ENCODE data around the gene TSPAN4. TPM values are rescaled to one million over a fixed set of nuclear protein-coding genes. Genes with fewer than 3 reads are reported as not detected.

Gene TSPAN4
- total and polyA plus RNA-seq, 2 of the 13 experiments (the other 11 are each of a cell fraction or from before 2014, with no cell fraction given) = 31.7 to 68.3 TPM

DNA sequence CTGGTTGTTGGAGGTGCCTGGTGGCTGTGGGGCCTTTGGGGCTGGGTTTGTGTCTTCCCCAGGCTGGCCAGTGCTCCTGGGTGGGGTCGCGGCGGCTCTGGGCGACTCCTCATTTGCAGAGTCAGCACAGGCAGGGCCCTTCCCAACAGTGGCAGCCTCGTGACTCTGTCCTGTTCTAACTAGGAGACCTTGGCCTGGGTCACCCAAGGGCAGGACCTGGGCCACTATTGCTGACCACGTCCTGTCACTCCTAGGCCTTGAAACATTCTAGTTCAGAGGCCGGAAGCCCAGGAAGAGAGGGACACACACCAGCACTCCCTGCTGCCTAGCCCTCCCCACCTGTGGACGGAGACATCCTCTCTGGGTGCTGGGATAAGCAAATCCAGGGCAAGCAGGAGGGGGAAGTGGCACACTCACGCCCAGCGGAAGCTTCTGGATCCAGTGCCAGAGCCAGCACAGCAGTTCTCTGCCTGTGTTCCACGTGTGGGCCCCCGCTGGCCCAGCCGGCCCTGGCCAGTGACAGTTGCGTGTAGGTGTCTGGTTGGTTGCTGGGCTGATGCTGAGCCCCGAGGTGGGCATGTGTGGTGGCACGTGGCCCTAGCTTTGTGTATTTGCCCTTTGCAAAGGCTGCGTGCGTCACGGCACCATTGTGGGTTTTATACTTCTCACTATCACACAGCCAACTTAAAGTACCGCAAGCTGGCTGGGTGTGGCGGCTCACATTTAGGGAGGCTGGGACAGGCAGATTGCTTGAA lies 72.3 kb downstream of the TSPAN4 start (continued):
- TF ChIP-seq, protein P1, sequence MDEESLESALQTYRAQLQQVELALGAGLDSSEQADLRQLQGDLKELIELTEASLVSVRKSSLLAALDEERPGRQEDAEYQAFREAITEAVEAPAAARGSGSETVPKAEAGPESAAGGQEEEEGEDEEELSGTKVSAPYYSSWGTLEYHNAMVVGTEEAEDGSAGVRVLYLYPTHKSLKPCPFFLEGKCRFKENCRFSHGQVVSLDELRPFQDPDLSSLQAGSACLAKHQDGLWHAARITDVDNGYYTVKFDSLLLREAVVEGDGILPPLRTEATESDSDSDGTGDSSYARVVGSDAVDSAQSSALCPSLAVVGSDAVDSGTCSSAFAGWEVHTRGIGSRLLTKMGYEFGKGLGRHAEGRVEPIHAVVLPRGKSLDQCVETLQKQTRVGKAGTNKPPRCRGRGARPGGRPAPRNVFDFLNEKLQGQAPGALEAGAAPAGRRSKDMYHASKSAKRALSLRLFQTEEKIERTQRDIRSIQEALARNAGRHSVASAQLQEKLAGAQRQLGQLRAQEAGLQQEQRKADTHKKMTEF (CRISPR knock-in tag; IDR thresholded peaks at IDR 0.05) = 0 out of 2 replicates have a peak, but pooled peaks have one; percentile 46
- TF ChIP-seq SRY (CRISPR knock-in tag; IDR thresholded peaks at IDR 0.05) (0 out of 2 replicates have a peak, but pooled peaks have one; percentile 13), WIZ (CRISPR knock-in tag; IDR thresholded peaks at IDR 0.05) (no peak), ELF3 (CRISPR knock-in tag; IDR thresholded peaks at IDR 0.05) (0 out of 2 replicates have a peak, but pooled peaks have one; percentile 12), ZNF274 (CRISPR knock-in tag; IDR thresholded peaks at IDR 0.05) (peak; percentile 71; the same call in 1 of the 2 replicates), PBX3 (CRISPR knock-in tag; IDR thresholded peaks at IDR 0.05; ENCODE audit: borderline replicate concordance) (no peak), CTCF (CRISPR knock-in tag; IDR thresholded peaks at IDR 0.05) (peak; percentile 29; the same call in 1 of the 2 replicates), ATF2 (CRISPR knock-in tag; IDR thresholded peaks at IDR 0.05) (0 out of 2 replicates have a peak, but pooled peaks have one; percentile 40), ZNF383 (CRISPR knock-in tag; IDR thresholded peaks at IDR 0.05; ENCODE audit: borderline replicate concordance) (no peak), ZNF12 (CRISPR knock-in tag; IDR thresholded peaks at IDR 0.05) (peak; percentile 38; the same call in 1 of the 2 replicates), ZZZ3 (CRISPR knock-in tag; IDR thresholded peaks at IDR 0.05; ENCODE audit: borderline replicate concordance) (peak; percentile 28; the same call in 1 of the 2 replicates), HMG20A (CRISPR knock-in tag; IDR thresholded peaks at IDR 0.05; ENCODE audit: borderline replicate concordance) (peak; percentile 50; the same call in 1 of the 2 replicates), NR2F6 (IDR thresholded peaks at IDR 0.05) (peak; percentile 79), NR2F6 (CRISPR knock-in tag; IDR thresholded peaks at IDR 0.05) (peak; percentile 96)
- TF ChIP-seq, protein P2, sequence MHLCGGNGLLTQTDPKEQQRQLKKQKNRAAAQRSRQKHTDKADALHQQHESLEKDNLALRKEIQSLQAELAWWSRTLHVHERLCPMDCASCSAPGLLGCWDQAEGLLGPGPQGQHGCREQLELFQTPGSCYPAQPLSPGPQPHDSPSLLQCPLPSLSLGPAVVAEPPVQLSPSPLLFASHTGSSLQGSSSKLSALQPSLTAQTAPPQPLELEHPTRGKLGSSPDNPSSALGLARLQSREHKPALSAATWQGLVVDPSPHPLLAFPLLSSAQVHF (CRISPR knock-in tag; IDR thresholded peaks at IDR 0.05) = no peak
- TF ChIP-seq, protein P3, sequence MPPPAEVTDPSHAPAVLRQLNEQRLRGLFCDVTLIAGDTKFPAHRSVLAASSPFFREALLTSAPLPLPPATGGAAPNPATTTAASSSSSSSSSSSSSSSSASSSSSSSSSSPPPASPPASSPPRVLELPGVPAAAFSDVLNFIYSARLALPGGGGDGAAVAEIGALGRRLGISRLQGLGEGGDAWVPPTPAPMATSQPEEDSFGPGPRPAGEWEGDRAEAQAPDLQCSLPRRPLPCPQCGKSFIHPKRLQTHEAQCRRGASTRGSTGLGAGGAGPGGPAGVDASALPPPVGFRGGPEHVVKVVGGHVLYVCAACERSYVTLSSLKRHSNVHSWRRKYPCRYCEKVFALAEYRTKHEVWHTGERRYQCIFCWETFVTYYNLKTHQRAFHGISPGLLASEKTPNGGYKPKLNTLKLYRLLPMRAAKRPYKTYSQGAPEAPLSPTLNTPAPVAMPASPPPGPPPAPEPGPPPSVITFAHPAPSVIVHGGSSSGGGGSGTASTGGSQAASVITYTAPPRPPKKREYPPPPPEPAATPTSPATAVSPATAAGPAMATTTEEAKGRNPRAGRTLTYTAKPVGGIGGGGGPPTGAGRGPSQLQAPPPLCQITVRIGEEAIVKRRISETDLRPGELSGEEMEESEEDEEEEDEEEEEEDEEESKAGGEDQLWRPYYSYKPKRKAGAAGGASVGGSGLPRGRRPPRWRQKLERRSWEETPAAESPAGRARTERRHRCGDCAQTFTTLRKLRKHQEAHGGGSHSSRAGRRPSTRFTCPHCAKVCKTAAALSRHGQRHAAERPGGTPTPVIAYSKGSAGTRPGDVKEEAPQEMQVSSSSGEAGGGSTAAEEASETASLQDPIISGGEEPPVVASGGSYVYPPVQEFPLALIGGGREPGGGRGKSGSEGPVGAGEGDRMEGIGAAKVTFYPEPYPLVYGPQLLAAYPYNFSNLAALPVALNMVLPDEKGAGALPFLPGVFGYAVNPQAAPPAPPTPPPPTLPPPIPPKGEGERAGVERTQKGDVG (CRISPR knock-in tag; IDR thresholded peaks at IDR 0.05; ENCODE audit: borderline replicate concordance) = peak; percentile 87; the same call in 1 of the 2 replicates
